ENCODE measurements around the gene LPP.

- TF ChIP-seq CTCF (IDR thresholded peaks at IDR 0.05) = no peak
- TF ChIP-seq POLR2A (IDR thresholded peaks at IDR 0.05) = no peak
These were observed 65.2 kb downstream of the LPP start for GRCh38 chr3:188219147-188219546.

All from Peyer's patch (tissue), 4 donors.